ENCODE measurements around the gene SLC17A2. TPM values are rescaled to one million over a fixed set of nuclear protein-coding genes. Genes with fewer than 3 reads are reported as not detected.
"Not testable (repeated sequence)": the region's sequence is repeated elsewhere in the genome, so short reads cannot be mapped to it uniquely, and the experiment has no call there.

The SLC17A2 gene
- total RNA-seq, 1 experiment from 2014 or later, result not detected

DNA sequence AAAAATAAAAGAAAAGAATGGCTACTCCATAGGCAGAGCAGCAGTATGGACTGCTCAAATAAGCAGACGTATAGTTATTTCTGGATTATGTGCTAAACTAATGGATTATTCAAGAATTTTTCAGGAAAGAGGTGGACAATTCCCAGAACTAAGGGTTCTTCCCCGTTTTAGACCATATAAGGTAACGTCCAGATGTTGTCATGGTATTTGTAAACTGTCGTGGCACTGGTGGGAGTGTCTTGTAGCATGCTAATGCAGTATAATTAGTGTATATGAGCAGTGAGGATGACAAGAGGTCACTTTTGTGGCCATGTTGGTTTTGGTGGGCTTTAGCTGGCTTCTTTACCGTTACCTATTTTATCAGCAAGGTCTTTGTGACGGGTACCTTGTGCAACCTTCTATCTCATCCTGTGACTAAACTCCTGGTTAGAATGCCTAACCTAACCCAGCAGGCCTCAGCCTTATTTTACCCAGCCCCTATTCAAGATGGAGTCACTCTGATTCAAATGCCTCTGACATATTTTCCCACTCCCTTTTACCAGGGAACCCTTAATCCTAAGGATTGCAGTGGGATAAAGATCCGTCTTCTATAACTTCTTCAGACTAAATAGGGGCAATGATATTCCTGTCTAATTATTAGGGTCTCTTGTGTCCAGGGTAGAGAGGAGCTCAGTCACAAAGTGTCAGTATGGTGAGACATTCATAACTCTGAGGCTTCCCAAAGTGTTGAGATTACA is 21.0 kb upstream of the SLC17A2 start:
- no peak for DNase-seq (ENCODE audit: low read depth)

DNA sequence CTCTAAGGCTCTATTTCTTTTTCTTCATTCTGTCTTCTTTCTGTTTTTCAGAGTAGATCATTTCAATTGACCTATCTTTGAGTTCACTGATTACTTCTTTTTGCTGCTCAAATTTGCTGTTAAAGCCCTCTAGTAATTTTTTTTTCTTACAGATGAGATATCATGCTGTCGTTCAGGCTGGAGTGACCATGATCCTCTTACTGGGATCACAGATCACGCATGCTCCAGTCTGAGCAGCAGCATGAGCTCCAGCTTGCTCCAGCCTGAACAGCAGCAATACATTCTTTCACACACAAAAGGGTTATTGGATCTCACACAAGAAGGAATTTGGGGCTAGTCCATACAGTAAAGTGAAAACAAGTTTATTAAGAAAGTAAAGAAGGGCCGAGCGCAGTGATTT is 19.8 kb upstream of the SLC17A2 start:
- no peak for DNase-seq (ENCODE audit: low read depth)

DNA sequence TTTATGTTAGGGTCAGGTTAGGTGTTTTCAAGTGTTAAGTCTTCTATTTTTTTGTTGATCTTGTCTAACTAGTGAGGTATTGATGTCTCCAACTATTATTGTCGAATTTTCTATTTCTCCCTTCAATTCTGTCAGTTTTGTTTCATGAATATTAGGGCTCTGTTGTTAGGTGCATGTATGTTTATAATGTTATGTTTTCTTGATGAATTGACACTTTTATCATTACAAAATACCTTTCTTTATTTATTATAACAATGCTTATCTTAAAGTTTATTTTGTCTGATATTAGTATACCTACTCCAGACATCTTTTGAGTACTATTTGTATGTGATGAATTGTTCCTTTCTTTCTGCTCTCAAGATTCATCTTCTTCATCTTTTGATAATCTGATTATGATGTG is 19.2 kb upstream of the SLC17A2 start:
- DNase-seq (ENCODE audit: low read depth), result no peak

DNA sequence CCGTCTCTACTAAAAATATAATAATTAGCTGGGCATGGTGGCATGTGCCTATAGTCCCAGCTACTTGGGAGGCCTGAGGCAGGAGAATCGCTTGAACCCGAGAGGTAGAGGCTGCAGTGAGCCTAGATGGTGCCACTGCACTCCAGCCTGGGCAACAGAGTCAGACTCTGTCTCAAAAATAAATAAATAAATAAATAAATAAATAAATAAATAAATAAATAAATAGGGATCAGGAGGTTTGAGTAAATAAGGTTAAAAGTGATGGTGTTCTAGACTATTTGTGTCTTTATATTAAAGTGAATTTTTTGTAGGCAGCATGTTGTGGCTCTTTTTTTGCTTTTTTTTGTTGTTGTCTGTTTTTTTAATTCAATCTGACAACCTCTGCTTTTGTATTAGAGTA is 17.0 kb upstream of the SLC17A2 start:
- DNase-seq (ENCODE audit: low read depth), result not testable (repeated sequence)

DNA sequence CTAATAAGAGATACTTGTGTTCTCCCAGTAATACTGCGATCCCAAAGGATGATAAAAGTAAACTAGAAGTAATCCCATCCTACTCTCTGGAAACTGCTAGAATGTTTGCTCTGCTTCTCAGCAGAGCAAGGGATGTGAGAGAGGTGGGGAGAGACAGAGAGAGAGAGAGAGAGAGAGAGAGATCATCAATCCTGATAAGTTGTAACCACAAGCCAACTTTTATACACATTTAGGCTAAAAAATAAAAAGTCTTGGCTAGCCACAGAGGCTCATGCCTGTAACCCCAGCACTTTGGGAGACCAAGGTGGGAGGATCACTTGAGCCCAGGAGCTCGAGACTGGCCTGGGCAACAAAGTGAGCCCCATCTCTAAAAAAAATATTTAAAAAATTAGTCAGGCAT is 16.1 kb upstream of the SLC17A2 start:
- DNase-seq (ENCODE audit: low read depth), result no peak

DNA sequence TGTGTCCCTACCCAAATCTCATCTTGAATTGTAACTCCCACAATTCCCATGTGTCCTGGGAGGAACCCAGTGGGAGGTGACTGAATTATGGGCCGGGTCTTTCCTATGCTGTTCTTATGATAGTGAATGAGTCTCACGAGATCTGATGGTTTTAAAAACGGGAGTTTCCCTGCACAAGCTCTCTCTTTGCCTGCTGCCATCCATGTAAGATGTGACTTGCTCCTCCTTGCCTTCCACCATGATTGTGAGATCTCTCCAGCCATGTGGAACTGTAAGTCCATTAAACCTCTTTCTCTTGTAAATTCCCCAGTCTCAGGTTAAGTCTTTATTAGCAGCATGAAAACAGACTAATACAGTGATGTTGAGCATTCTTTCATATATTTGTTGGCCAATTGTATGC is 15.2 kb upstream of the SLC17A2 start:
- DNase-seq (ENCODE audit: low read depth), result not testable (repeated sequence)

DNA sequence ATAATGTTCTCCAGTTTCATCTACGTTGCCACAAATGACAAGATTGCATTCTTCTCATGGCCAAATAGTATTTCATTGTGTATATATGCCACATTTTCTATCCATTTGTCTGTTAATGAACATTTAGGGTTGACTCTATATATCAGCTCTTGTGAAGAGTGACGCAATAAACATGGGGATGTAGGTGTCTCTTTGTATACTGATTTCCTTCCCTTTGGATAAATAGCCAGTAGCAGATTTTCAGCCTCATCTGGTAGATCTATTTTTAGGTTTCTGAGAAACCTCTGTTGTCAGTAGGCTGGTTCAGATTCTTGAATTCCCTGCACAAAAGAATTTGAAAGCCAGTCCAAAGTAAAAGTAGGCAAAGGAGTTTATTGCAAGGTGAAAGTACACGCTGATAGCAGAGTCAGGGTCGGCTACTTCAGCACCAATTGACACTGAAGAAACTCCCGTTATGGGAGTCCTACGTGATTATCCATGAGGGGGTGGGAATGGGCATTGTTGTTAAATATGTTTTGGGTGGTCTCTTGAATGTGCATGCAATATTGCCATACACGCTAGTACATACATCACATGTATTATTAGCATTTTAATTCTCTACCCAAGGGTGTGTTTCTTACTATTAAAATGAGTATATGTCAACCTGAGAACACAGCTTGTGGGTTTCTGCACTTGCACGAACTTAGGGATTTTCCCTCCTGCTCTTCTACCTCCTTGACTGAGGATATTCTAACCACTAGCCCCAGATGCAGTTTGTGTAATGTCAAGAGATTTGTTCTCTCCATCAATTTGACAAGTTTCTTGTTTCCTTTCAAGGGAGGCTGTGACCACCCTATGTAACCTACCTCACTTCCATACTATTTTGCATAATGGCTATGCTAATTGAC is 14.4 kb upstream of the SLC17A2 start:
- no peak for DNase-seq (ENCODE audit: low read depth)

DNA sequence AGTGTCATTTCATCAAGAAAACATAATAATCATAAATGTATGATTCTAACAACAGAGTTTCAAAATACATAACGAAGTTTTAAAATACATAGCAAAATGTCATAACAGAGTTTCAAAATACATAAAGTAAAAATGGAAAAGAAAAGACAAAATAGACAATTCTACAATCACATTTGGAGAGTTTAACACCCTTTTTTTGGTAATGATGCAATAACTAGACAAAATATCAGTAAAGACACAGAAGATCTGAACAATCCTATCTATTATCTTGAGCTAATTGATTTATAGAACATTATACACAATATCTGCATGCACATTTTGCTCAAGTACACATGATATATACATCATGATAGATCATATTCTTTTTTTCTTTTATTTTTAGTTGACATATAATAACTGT is 13.4 kb upstream of the SLC17A2 start:
- DNase-seq (ENCODE audit: low read depth), result no peak

DNA sequence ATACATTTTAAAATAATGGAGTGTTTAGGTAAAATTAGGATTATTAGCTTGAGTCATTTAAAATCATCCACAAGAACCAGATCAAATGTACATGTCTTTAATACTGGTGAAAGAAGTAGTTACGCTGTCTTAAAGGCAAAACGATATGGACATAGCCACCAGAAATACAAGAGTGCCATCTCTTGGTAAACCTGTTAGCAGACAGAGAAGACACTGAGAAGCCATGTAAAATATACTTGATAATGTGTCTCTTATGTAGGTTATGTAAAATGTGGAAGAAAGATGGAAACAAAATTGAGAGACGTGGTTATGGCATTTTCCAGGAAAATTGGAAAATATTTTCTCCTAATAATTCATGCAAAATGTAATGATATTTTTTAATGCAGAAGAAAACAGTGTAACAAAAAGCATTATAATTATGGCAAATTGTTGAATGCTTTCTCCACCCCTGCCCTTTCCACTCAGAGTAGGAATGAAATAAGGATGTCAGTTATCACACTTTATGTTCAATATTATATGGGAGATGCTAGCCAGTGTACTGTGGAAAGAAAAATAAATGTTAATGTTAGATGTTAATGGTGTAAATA is 12.2 kb upstream of the SLC17A2 start:
- DNase-seq (ENCODE audit: low read depth), result peak; percentile 64

DNA sequence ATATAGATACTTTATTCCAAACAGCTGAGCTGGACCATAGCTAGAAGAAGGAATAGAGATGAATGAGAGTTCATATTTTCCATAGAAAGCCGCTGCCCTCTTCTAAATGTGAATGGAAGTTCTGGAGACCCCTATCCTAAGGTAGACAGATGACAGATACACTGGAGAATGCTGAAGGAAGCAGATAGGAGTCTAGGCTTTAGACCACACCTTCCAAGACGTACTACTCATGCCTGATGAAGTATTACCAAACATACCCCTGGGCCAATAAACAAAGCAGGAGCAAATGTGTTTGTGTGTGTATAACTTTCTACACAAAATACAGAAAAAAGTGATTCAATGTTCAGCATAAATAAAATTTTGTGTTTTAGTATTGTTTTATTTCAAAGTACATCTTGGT is 9.1 kb upstream of the SLC17A2 start:
- no peak for DNase-seq (ENCODE audit: low read depth)

DNA sequence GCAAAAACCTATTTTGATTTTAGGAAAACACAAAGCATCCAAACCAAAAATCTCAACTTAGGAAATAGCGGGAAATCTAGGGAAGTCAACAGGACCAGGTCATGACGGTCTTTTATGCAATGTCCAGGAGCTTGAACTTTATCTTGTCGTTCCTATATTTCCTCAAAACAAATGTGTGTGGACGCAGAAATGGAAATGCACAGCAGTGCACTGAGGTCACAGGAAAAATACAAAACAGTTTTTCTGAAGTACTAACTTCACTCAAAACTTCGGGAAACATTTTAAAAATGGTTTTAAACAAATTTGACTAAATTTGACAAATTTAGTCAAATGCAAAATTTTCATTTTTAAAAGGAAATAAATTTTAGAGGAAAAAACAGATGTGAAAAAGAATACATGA is 5.5 kb upstream of the SLC17A2 start:
- DNase-seq (ENCODE audit: low read depth), result no peak

DNA sequence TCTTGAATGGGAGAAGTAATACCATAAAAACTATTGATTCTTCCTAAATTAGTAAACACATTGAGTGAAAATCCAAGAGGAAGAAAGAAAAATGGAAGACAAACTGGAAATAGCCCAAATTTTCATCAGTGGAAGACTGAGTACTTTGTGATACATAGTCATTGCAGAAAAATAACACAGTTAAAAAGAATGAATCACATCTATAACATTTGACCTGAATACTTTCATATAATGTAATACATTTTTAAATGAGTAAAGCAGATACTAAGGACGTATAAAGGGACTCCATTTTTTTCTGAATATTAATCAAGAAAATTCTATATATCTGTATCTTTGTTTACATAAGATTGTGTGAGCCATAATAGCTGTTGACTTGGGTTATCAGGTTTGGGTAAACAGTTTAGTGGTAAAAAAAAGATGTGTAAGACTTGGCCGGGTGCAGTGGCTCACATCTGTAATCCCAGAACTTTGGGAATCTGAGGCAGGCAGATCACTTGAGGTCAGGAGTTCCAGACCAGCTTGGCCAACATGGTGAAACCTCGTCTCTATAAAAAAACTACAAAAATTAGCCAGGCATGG is 4.3 kb upstream of the SLC17A2 start:
- no peak for DNase-seq (ENCODE audit: low read depth)

DNA sequence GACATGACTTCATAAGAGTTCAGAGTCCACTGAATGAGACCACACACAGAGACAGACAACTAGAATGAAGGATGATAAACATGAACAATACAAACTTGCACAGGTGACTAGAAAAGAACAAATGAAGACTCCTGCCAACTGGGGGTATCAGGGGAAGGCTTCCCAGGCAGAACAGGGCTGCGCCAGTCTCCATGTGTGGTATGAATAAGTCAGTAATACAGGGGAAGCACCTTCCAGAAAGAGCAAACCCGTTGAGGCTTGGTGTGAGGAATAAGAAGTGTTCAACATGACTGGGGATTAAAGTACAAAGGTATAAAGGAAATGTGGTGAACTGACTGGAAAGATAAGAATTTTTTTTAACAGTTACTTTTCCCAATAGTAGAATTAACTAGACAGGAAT is 3.7 kb upstream of the SLC17A2 start:
- no peak for DNase-seq (ENCODE audit: low read depth)

DNA sequence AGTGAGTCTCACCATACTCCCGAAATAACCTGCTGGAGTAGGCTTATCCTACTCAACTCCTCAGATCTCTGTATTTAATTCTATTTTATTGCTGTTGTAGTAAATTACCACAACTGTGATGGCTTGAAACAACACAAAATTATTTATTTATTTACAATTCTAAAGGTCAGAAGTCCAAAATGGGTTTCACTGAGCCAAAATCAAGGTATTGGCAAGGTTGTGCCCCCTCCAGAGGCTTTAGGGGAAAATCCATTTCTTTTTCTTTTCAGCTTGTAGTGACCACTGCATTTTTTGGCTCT is 869 bp upstream of the SLC17A2 start:
- no peak for DNase-seq (ENCODE audit: low read depth)

DNA sequence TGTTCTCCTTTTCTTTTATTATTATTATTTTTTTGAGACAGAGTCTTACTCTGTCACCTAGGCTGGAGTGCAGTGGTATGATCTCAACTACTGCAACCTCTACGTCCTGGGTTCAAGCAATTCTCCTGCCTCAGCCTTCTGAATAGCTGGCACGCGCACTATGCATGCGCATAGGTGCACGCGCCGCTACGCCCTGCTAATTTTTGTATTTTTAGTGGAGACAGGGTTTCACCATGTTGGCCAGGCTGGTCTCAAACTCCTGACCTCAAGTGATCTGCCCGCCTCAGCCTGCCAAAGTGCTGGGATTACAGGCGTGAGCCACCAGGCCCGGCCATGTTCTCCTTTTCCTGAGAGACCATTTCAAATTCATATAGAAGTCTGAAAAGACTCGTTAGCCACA is 706 bp downstream of the SLC17A2 start:
- not testable (repeated sequence) for DNase-seq (ENCODE audit: low read depth)

DNA sequence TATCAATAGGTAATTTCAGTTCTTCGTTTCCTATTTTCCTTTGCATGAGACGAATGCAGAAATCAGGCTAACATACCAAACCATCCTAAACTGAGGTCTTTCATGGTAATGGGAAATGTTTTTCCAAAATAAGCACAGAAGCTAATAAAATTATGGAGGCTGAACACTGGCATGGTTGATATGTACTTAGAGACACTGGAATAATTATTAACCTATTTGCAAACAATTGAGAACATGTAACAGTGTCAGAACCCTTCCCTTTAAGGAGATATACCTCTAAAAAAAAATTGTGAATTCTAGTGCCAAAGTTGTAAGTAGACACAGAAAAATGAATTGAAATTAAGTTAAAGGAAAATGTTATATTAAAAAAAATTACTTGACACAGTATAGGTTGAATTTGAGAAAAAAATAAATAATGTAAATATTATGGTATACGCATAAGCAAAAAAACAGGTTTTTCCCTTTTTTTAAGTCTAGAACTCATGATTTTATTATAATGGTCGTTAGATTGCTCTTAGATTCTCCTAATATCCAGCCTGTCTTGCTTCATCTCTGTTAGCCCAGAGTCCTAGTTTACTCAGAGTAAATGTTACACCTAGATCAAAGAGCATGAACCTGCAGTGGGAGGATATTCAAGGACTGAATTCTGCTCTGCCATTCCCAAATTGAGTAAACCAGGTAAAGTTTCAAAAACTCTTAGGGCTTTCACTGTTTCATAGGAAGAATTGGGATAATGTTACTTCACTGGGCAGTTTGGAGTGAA is 1.7 kb downstream of the SLC17A2 start:
- DNase-seq (ENCODE audit: low read depth), result no peak

DNA sequence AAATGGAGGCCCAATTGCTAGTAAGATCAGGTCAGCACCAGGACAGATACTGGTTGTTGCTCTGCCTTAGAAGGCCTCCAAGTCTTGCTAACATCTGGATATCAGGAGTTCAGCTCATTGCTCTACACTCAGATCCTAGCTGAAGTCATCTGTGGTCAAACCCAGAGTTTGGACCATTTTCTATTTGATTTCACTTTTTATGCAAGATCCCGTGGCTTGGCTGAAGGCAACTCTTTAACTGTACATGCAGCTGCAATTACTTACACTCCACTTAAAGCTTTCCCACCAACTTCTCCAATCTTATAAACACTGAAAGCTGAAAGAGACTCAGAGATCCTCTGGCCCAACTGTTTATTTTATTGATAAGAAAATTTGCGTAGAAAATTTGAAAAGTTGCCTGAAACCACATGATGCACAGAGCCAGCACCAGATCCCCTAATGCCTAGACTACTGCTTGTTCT is 2.7 kb downstream of the SLC17A2 start:
- no peak for DNase-seq (ENCODE audit: low read depth)

DNA sequence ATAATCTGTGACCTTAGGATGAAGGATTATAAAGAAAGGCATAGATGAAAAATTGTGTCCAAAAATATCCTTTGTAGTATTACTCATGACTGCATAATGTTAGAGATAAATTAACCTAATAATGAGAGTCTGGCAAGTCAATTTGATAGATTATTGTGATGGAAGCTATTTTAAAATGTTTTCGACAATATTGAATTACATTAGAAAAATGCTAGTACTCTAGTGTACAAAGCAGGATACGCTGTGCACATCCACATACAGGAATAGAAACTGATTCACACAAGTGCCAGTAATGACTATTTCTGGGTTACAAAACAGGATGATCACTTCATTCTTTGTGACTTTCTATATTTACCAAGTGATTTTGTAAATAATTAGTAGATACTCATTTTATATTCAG is 3.3 kb downstream of the SLC17A2 start:
- no peak for DNase-seq (ENCODE audit: low read depth)

DNA sequence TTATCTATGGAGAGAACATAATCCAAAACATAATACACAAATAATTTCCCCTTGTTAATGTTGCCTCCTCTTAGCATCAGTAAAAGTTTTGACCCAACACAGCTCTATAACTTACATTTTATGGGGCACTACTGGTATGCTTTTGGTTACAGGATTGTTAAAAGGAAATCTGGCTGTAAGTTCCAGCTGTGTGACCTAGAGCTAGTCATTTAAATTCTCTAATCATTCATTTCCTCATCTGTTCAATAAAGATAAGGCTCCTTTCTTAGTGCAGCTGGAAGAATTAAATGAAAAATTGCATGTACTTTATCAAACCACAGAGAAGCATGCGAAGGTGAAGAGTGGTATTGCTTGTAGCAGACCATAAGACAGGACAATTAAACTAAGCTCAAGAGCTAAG is 4.6 kb downstream of the SLC17A2 start:
- no peak for DNase-seq (ENCODE audit: low read depth)

DNA sequence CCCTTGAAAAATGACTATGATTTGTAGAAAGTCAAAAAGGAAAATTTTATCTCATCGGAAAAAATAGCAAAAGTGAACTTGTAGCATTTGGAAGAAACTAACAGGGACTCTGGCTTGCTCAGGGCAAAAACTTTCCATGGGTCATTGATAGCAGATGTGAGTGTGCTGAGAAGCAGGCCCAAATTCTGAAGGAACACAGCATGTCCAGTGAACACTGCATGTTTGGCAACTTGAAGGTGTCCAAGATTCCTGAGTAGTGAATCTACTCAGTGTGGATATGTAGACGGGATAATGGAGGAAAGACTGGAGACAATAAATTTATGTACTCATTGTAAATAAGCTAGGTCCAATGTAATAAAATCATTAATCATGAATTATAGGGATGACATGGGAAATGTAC is 8.2 kb downstream of the SLC17A2 start:
- no peak for DNase-seq (ENCODE audit: low read depth)

DNA sequence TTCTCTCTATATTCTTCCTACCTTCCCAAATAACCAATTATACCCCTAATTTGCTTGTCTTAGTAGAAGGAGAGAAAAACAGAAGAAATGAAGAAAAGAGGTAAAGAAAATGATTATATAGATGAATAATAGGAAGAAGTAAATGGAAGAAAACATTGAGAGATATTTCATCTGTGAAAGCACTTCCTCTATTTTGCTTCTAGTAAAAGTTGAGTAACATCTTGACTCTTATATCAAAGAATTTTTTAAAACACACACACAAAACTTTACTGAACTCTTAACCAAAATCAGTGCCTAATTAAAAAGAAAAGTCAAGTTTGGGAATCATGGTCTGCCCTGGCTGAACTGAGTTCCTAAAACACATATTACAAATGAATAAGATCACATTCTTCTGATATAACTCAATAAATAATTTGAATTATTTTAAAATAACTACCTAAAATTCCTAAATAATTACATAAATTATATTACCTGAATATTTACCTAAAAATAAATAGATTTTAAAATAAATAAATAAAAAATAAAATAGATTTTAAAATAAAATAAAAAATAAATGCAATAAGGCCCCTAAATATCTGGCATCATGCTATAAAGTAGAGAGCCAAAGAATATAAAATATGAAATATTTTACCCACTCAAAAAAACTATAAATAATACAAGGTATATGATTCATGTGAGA is 8.8 kb downstream of the SLC17A2 start:
- no peak for DNase-seq (ENCODE audit: low read depth)

Measured in M059J (cell line).